OCI-LY1 (cell line): ENCODE measurements around the gene C7orf25.

Experiments used
- H2AFZ ChIP-seq: fragments of 200-600 bp; sonication (generic), shearing (Covaris generic); 2 replicates; pipeline ENCODE4 v1.6.0; 2014; ENCODE audit warnings: antibody characterized with exemption, mild to moderate bottlenecking, low read length
- H3F3A ChIP-seq: fragments of 200-600 bp; sonication (generic), shearing (Covaris generic); 2 replicates; pipeline ENCODE4 v1.6.0; 2014; ENCODE audit warnings: mild to moderate bottlenecking, antibody characterized with exemption, low read length, moderate library complexity; ENCODE audit not compliant: insufficient read depth
- H3K27ac ChIP-seq: fragments of 200-600 bp; sonication (generic); 2 replicates; pipeline ENCODE4 v1.5.1; 2014; ENCODE audit warnings: low read length, mixed run types, mild to moderate bottlenecking, low read depth; ENCODE audit not compliant: poor library complexity, severe bottlenecking
- H3K27me3 ChIP-seq: fragments of 200-600 bp; sonication (generic); 2 replicates; pipeline ENCODE4 v1.6.0; 2014; ENCODE audit warnings: antibody characterized with exemption, mild to moderate bottlenecking, low read length, moderate library complexity; ENCODE audit not compliant: insufficient read depth
- H3K36me3 ChIP-seq: fragments of 200-600 bp; sonication (generic); 2 replicates; pipeline ENCODE4 v1.6.1; 2014; ENCODE audit warnings: mild to moderate bottlenecking, antibody characterized with exemption, low read length, moderate library complexity, mixed read lengths; ENCODE audit not compliant: insufficient read depth
- H3K4me1 ChIP-seq: fragments of 200-600 bp; sonication (generic); 2 replicates; pipeline ENCODE4 v1.5.1; 2014; ENCODE audit warnings: mild to moderate bottlenecking, low read length, moderate library complexity; ENCODE audit not compliant: insufficient read depth, severe bottlenecking
- H3K4me2 ChIP-seq: fragments of 200-600 bp; sonication (generic), shearing (Covaris generic); 2 replicates; pipeline ENCODE4 v1.6.1; 2014; ENCODE audit warnings: low read length
- H3K4me3 ChIP-seq: fragments of 200-600 bp; sonication (generic); 2 replicates; pipeline ENCODE4 v1.5.1; 2014; ENCODE audit warnings: low read length, low read depth, mild to moderate bottlenecking, mixed read lengths; ENCODE audit not compliant: poor library complexity, severe bottlenecking
- H3K79me2 ChIP-seq: fragments of 200-600 bp; shearing (Covaris generic); 2 replicates; pipeline ENCODE4 v1.6.1; 2016; ENCODE audit warnings: mixed run types, low read length, mixed read lengths; ENCODE audit not compliant: insufficient read depth
- H3K9ac ChIP-seq: fragments of 200-600 bp; sonication (generic), shearing (Covaris generic); 2 replicates; pipeline ENCODE4 v1.6.1; 2014; ENCODE audit warnings: mild to moderate bottlenecking, low read length, mixed read lengths
- H3K9me2 ChIP-seq: fragments of 200-600 bp; sonication (generic), shearing (Covaris generic); 2 replicates; pipeline ENCODE4 v1.6.1; 2014; ENCODE audit warnings: low read depth, mild to moderate bottlenecking, low read length, mixed read lengths
- H3K9me3 ChIP-seq: fragments of 200-600 bp; shearing (Covaris generic); 2 replicates; pipeline ENCODE4 v1.6.1; 2014; ENCODE audit warnings: low read length, mixed read lengths
- H4K20me1 ChIP-seq: fragments of 200-600 bp; sonication (generic), shearing (Covaris generic); 2 replicates; pipeline ENCODE4 v1.6.0; 2016; ENCODE audit warnings: mild to moderate bottlenecking, low read length; ENCODE audit not compliant: insufficient read depth
- EZH2 ChIP-seq: fragments of 200-600 bp; sonication (generic), shearing (Covaris generic); IDR thresholded peaks from 2 replicates; pipeline ENCODE4 v1.8.0; 2017; ENCODE audit warnings: borderline replicate concordance, mixed run types, mild to moderate bottlenecking, antibody characterized with exemption, low read length, moderate library complexity, mixed read lengths
- TF ChIP-seq, protein P1 (sequence below): fragments of 200-600 bp; sonication (generic), shearing (Covaris generic); IDR thresholded peaks from 2 replicates; pipeline ENCODE4 v1.5.1; 2017; ENCODE audit warnings: mild to moderate bottlenecking, antibody characterized with exemption, low read length, moderate library complexity, mixed read lengths

C7orf25 gene

DNA sequence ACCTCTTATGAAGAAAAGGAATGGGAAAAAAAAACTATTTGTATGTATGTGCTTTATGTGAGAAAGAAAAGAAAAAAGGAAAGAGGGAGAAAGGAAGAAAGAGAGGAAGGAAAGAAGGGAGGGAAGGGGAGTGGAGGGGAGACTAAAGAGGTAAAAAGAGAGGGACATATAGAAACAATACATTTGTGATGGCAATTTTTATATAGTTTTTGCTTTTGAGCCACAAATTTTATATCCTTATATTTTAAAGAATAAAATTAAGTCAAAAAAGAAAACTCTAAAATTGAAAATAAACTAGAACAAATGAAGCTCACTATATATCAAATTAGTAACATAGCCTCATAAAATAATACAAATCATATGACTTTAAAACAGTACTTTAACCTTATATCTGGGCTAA, 11.0 kb downstream of the C7orf25 start:
- Histone ChIP-seq H3K9me2 (no peaks in the 10 kb centered on the region), H3K4me2 (no peak overlapping the region), H3K27me3 (no peaks in the 10 kb centered on the region), H3K4me1 (no peaks in the 10 kb centered on the region), H3K36me3 (no peaks in the 10 kb centered on the region), H3K9me3 (no peaks in the 10 kb centered on the region), H3K4me3 (no peak overlapping the region), H3F3A (no peaks in the 10 kb centered on the region), H3K27ac (no peak overlapping the region), H4K20me1 (no peaks in the 10 kb centered on the region), H2AFZ (no peak overlapping the region), H3K9ac (no peak overlapping the region), H3K79me2 (no peaks in the 10 kb centered on the region)
- no peak for TF ChIP-seq EZH2
- TF ChIP-seq, protein P1, sequence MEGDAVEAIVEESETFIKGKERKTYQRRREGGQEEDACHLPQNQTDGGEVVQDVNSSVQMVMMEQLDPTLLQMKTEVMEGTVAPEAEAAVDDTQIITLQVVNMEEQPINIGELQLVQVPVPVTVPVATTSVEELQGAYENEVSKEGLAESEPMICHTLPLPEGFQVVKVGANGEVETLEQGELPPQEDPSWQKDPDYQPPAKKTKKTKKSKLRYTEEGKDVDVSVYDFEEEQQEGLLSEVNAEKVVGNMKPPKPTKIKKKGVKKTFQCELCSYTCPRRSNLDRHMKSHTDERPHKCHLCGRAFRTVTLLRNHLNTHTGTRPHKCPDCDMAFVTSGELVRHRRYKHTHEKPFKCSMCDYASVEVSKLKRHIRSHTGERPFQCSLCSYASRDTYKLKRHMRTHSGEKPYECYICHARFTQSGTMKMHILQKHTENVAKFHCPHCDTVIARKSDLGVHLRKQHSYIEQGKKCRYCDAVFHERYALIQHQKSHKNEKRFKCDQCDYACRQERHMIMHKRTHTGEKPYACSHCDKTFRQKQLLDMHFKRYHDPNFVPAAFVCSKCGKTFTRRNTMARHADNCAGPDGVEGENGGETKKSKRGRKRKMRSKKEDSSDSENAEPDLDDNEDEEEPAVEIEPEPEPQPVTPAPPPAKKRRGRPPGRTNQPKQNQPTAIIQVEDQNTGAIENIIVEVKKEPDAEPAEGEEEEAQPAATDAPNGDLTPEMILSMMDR = no peak

DNA sequence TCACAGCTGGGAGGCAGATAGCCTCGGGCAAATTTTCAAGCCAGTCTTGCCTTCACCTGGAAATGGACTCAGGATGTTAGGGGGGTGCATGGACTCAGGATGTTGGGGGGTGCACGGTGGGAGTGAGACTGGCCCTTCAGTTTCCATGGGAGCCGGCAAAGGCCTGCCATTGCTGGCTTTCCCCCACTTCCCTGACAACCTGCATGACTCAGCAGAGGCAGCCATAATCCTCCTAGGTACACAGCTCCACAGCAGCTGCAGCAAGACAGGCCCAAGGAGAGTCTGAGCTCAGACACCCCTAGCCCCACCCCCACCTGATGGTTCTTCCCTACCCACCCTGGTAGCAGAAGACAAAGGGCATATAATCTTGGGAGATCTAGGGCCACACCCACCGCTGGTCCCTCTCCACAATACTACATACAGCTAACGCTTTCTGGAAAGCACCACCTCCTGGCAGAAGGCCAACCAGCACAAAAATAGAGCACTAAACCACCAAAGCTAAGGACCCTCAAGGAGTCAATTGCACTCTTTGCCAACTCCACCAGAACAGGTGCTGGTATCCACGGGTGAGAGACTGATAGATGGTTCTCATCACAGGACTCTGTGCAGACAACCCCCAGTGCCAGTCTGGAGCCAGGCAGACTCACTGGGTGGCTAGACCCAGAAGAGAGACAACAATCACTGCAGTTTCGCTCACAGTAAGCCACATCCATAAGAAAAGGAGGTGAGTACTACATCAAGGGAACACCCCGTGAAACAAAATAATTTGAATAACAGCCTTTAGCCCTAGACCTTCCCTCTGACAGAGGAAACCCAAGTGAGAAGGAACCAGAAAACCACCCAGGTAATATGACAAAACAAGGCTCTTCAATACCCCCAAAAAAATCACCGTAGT, 18.3 kb downstream of the C7orf25 start:
- no peak overlapping the region for H2AFZ ChIP-seq

GRCh38 chr7:42886893-42887505, 24.9 kb downstream of the C7orf25 start:
- H3K4me2 ChIP-seq = no peak overlapping the region
- H3K9me3 ChIP-seq = no peaks in the 10 kb centered on the region
- no peak for TF ChIP-seq EZH2
- H4K20me1 ChIP-seq = no peaks in the 10 kb centered on the region
- H3K4me3 ChIP-seq = no peak overlapping the region
- no peaks in the 10 kb centered on the region for H3K79me2 ChIP-seq
- no peak overlapping the region for H3K9ac ChIP-seq
- H2AFZ ChIP-seq = no peak overlapping the region
- H3K27ac ChIP-seq = no peak overlapping the region
- H3K9me2 ChIP-seq = no peaks in the 10 kb centered on the region
- H3F3A ChIP-seq = no peaks in the 10 kb centered on the region
- peaks cover 15% of the 10 kb centered on the region for H3K4me1 ChIP-seq
- H3K27me3 ChIP-seq = 0 out of 2 replicates have a peak, but pooled peaks cover 11% of the 10 kb centered on the region
- H3K36me3 ChIP-seq = no peaks in the 10 kb centered on the region

More for the DNA sequence above, 18.3 kb downstream of the C7orf25 start:
- Histone ChIP-seq H3K4me1 (peaks cover 5% of the 10 kb centered on the region), H3K27ac (no peak overlapping the region), H3K9me2 (no peaks in the 10 kb centered on the region), H3K9me3 (no peaks in the 10 kb centered on the region), H3F3A (no peaks in the 10 kb centered on the region), H3K4me2 (no peak overlapping the region), H3K27me3 (0 out of 2 replicates have a peak, but pooled peaks cover 4% of the 10 kb centered on the region), H3K9ac (no peak overlapping the region), H3K36me3 (no peaks in the 10 kb centered on the region), H3K4me3 (no peak overlapping the region), H3K79me2 (no peaks in the 10 kb centered on the region), H4K20me1 (no peaks in the 10 kb centered on the region)
- TF ChIP-seq, protein P1 = no peak
